Stimulated activated naive B cell treated with anti-CD40 and anti-IgM and Interleukin-4, amounts not matched to agents 10 μg/mL and 1 μg/mL and 100 μg/mL, for 72 hours (primary cell): ENCODE data around the gene ABLIM1.

Experiments used
- ATAC-seq, 2 donors: fragments of 150-1000 bp; cut with Tn5 transposase; replicated peaks; 2 replicates each; pipeline ENCODE4 v1.10.0; 2021; ENCODE audit warnings: moderate library complexity in 1 of 2
- DNase-seq: peaks from one replicate; pipeline ENCODE4 v3.0.0; 2021
- H3K27ac Mint-ChIP-seq: one replicate; pipeline ENCODE4 v1.8.0; 2022; ENCODE audit warnings: mild to moderate bottlenecking, mixed read lengths
- H3K27me3 Mint-ChIP-seq, 2 donors: one replicate each; pipeline ENCODE4 v1.8.0; 2022; ENCODE audit warnings: mixed read lengths in 2 of 2
- H3K36me3 Mint-ChIP-seq, 2 donors: one replicate each; pipeline ENCODE4 v1.8.0; 2022; ENCODE audit warnings: mixed read lengths in 2 of 2, mild to moderate bottlenecking in 1 of 2
- H3K4me1 Mint-ChIP-seq, 2 donors: one replicate each; pipeline ENCODE4 v1.8.0; 2022; ENCODE audit warnings: mixed read lengths in 2 of 2, mild to moderate bottlenecking in 1 of 2
- H3K4me3 Mint-ChIP-seq, 2 donors: one replicate each; pipeline ENCODE4 v1.8.0; 2022; ENCODE audit warnings: mild to moderate bottlenecking in 2 of 2, mixed read lengths in 2 of 2, moderate library complexity in 1 of 2
- H3K9me3 Mint-ChIP-seq, 2 donors: one replicate each; pipeline ENCODE4 v1.8.0; 2022; ENCODE audit warnings: mixed read lengths in 2 of 2, mild to moderate bottlenecking in 1 of 2

The ABLIM1 gene

DNA sequence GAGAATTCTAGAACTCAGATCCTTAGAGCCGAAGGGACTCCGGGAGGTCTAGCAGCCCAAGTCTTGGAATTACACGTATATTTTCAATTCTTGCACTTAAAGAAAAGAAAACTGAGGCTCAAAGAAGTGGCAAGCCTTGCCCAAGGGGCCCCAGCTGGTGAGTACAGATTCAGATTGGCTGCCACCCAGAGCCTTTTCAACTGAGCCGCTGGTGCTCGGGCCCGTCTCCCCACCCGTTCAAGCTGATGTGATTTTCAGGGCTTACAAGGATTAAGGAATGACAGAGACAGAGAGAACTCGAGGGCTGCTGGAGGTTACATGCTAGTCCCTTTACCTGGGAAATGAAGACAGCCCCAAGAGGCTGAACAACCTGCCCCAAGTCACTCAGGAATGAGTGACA, 117.8 kb downstream of the ABLIM1 start:
- Mint-ChIP-seq H3K9me3 (peaks cover 0 to 2% of the 10 kb centered on the region in 2 donors), H3K4me3 (no peak overlapping the region), H3K4me1 (peaks cover 42 to 52% of the 10 kb centered on the region in 2 donors), H3K27me3 (no peaks in the 10 kb centered on the region), H3K27ac (no peak overlapping the region), H3K36me3 (no peaks in the 10 kb centered on the region)
- ATAC-seq (no peak), DNase-seq (no peak)

DNA sequence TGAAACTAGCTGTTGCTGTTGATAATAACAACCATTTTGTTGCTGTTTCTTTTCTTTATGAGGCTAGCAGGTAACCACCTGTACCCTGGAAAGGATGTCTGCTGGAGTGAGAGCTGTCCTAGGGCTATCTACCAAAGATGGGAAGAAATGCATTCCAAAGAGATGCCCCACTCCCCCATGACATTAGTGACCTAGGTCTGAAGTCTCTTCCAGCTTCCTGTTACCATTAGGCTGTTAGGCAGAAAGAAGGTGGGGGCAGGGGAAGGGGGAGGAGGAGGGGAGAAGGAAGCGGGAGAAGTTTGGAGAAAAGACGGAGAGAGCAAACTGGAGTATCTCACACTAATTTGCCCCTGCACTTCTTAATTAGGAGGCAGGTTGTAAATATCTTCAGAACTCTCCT, 118.5 kb downstream of the ABLIM1 start:
- Mint-ChIP-seq H3K4me3 (no peak overlapping the region), H3K27me3 (no peaks in the 10 kb centered on the region), H3K9me3 (peaks cover 0 to 2% of the 10 kb centered on the region in 2 donors), H3K27ac (no peak overlapping the region), H3K36me3 (no peaks in the 10 kb centered on the region), H3K4me1 (peaks cover 36 to 46% of the 10 kb centered on the region in 2 donors)
- DNase-seq: no peak
- no peak for ATAC-seq

DNA sequence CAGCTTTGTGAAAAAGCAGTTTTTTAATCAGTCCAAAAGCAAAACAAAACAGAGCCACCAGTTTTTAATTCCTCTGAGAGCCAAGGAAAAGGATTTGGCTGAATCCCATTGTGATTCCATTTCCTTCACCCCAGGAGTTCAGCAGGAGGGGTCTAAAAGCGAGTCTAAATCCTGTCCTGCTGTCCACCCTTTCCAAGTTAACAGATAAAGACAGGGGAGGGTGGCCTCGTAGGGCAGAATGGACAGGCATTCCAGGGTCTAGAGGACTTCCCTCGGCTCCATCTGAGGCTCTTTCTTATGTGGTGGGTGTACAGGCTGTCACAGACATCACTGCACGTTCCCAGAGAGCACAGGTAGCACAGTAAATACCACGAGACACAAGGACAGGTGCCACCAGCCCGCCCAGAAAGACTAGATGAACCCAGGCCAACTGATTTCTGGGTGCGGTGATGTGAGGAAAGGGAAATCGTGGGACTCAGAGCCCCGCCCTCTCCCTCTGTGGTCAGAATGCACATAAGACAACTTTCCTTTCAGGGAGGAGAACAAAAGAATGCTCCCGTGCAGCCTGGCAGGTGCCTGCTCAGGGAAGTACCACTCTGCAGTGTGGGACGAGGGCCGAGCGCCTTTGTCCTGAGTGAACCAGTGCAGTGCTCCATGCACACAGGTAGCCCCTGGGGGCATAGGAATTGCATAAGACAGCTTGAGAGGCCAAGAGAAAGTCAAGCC, 119.7 kb downstream of the ABLIM1 start:
- Mint-ChIP-seq H3K27ac (peak overlapping the region; percentile 20), H3K27me3 (no peaks in the 10 kb centered on the region), H3K36me3 (no peaks in the 10 kb centered on the region), H3K9me3 (peaks cover 0 to 2% of the 10 kb centered on the region in 2 donors), H3K4me3 (peak overlapping the region; percentile 29 to 30), H3K4me1 (peaks cover 23 to 33% of the 10 kb centered on the region in 2 donors)
- DNase-seq: no peak
- ATAC-seq: peak; percentile 59 to 70

DNA sequence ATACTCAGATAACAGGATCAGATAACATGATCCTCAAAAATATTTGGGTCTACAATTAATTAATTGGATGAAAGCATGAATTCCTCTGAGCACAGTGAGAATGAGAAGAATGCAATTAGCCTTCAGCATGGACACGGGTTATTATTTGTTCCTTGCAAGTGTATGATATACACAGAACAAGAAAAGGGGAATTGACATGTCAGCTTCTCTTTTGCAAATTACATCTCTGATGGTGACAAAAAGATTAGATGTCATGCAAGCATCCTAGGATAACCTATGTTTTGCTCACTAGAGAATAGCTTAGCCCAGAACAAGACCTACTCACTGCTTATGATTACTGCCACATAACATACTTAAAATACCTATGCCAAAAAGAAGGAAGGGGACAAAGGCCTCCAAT, 120.3 kb downstream of the ABLIM1 start:
- no peak for DNase-seq
- peaks cover 23 to 31% of the 10 kb centered on the region in 2 donors for H3K4me1 Mint-ChIP-seq
- H3K27me3 Mint-ChIP-seq: no peaks in the 10 kb centered on the region
- H3K27ac Mint-ChIP-seq: peak overlapping the region; percentile 20
- peaks cover 0 to 2% of the 10 kb centered on the region in 2 donors for H3K9me3 Mint-ChIP-seq
- H3K4me3 Mint-ChIP-seq: no peak overlapping the region
- no peak for ATAC-seq
- H3K36me3 Mint-ChIP-seq: no peaks in the 10 kb centered on the region

DNA sequence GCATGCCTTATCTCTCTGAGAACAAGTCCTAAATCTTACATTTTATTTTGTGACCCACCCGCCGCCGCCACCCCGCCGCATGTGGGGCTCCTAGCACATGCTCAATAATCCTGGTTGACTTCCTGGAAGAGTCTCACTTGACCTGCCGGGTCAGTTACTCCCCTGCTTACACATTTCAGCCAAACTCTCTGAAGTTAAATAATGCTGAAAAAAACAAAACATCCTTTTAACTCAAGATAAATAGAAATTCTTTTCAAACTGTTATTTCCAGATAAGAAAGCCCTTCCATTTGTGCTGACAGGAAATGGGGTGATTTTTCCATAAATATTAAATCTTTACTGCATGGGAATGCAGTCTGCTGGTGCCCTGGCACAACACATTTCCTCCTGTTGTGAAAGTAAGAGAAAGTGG, 123.5 kb downstream of the ABLIM1 start:
- H3K4me3 Mint-ChIP-seq: no peak overlapping the region
- H3K4me1 Mint-ChIP-seq: peaks cover 14 to 20% of the 10 kb centered on the region in 2 donors
- ATAC-seq: no peak
- no peaks in the 10 kb centered on the region for H3K36me3 Mint-ChIP-seq
- DNase-seq: no peak
- peaks cover 0 to 2% of the 10 kb centered on the region in 2 donors for H3K9me3 Mint-ChIP-seq
- no peaks in the 10 kb centered on the region for H3K27me3 Mint-ChIP-seq
- no peak overlapping the region for H3K27ac Mint-ChIP-seq

- no peak for ATAC-seq
- Mint-ChIP-seq H3K36me3 (no peaks in the 10 kb centered on the region), H3K27ac (peak overlapping the region; percentile 83), H3K4me1 (peaks cover 2 to 3% of the 10 kb centered on the region in 2 donors), H3K4me3 (no peak overlapping the region), H3K27me3 (no peaks in the 10 kb centered on the region), H3K9me3 (peaks cover 0 to 2% of the 10 kb centered on the region in 2 donors)
- no peak for DNase-seq
These were observed 125.8 kb downstream of the ABLIM1 start for GRCh38 chr10:114532226-114532625.

DNA sequence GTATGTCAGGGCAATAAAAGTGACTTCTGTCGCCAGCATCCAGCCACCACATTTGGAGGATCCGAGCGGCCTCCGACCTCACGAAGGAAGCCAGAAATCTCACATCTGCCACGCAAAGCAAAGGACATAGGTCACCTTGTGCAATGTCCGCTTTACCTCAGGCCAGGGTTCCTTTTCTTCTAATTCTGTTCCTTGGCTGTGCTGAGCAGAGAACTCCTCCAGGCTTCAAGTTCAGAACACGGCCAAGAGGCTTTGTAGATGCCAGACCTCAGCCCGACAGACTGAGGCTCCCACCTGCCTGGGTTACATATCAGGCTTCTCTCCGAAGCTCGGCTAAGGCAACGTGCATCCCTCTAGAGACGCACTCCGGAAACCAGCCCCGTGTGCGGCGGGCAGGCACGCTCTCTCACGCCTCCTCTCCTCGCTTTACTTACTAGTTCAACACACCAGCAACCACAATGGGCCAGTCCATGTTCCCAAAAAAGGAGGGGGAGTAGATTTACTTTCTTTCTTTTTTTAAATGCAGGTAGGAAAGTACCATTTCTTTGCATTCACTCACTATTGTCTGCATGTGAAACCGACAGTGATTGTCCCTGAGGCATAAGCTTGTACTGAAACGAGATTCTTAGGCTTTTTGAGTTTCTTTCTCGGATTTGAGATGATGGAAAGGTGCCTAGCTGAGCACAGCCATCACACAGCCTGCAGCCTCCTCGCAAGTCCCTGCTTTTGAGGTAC, 131.4 kb downstream of the ABLIM1 start:
- Mint-ChIP-seq H3K9me3 (no peaks in the 10 kb centered on the region), H3K27me3 (no peaks in the 10 kb centered on the region), H3K27ac (peak overlapping the region; percentile 99), H3K36me3 (no peaks in the 10 kb centered on the region), H3K4me3 (peak overlapping the region; percentile 92 to 96), H3K4me1 (peaks cover 33 to 58% of the 10 kb centered on the region in 2 donors)
- DNase-seq (peak; percentile 89), ATAC-seq (peak; percentile 97)

DNA sequence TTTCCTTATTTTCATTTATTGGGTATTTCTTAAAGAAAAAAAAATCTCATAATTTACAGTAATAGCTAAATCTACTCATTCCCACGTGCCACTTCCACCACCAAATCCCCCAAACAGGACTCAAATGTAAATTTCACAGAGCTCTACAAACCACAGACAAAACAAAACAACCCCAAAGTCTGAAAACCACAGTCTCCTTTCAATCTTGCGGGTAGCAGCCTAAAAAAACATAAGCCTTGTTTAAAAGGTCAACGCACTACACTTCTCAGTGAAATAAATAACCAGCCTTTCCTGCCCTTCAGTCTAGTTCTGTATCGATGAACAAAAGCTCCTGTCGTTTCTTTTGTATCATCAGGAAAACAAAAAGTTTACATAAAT, 132.0 kb downstream of the ABLIM1 start:
- DNase-seq: peak; percentile 23
- peak; percentile 53 to 65 for ATAC-seq
- Mint-ChIP-seq H3K4me1 (peaks cover 35 to 63% of the 10 kb centered on the region in 2 donors), H3K4me3 (peak overlapping the region; percentile 92 to 96), H3K27me3 (no peaks in the 10 kb centered on the region), H3K27ac (peak overlapping the region; percentile 99), H3K9me3 (no peaks in the 10 kb centered on the region), H3K36me3 (no peaks in the 10 kb centered on the region)

DNA sequence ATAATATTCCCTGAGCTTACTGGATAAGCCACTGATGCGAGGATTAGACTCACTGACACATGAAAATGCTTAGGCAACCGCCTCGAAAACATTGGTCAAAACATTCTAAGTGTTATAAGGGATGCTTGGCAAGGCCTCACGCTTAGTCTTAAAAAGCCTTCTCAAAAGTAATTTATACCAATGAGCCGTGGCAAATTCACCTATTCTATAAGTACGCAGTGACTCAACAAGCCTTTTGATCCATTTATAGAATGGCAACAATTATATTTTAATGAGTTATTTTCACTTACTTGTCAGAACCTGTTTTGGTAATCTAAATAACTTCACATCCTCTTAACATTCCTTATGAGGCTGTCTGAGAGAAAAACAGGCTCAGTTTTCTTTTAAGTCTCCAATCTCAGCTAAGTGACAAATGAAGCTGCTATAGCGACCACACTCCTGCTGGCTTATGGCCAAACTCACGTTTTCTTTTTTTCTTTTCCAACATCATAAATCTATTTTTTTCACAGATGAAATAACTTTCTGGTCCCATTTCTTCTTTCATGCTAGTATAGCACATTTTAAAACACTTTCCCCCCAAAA, 132.6 kb downstream of the ABLIM1 start:
- H3K4me1 Mint-ChIP-seq: peaks cover 35 to 68% of the 10 kb centered on the region in 2 donors
- H3K27me3 Mint-ChIP-seq: no peaks in the 10 kb centered on the region
- no peaks in the 10 kb centered on the region for H3K9me3 Mint-ChIP-seq
- no peak for ATAC-seq
- peaks cover under 1 to 2% of the 10 kb centered on the region in 2 donors for H3K36me3 Mint-ChIP-seq
- H3K4me3 Mint-ChIP-seq: peak overlapping the region; percentile 92 to 96
- no peak for DNase-seq
- H3K27ac Mint-ChIP-seq: peak overlapping the region; percentile 56

GRCh38 chr10:114523876-114524275, 134.2 kb downstream of the ABLIM1 start:
- Mint-ChIP-seq H3K4me3 (peak overlapping the region in 1 of 2 donors; percentile 92), H3K36me3 (peaks cover 4 to 8% of the 10 kb centered on the region in 2 donors), H3K27ac (no peak overlapping the region), H3K9me3 (no peaks in the 10 kb centered on the region), H3K4me1 (peaks cover 48 to 84% of the 10 kb centered on the region in 2 donors), H3K27me3 (no peaks in the 10 kb centered on the region)
- ATAC-seq (no peak), DNase-seq (no peak)

- H3K27me3 Mint-ChIP-seq: no peaks in the 10 kb centered on the region
- ATAC-seq (no peak), DNase-seq (no peak)
- H3K4me1 Mint-ChIP-seq: peaks cover 64 to 97% of the 10 kb centered on the region in 2 donors
- H3K9me3 Mint-ChIP-seq: no peaks in the 10 kb centered on the region
- no peak overlapping the region for H3K4me3 Mint-ChIP-seq
- H3K36me3 Mint-ChIP-seq: peaks cover 4 to 8% of the 10 kb centered on the region in 2 donors
- no peak overlapping the region for H3K27ac Mint-ChIP-seq
These were observed 136.8 kb downstream of the ABLIM1 start for GRCh38 chr10:114521255-114521654.

DNA sequence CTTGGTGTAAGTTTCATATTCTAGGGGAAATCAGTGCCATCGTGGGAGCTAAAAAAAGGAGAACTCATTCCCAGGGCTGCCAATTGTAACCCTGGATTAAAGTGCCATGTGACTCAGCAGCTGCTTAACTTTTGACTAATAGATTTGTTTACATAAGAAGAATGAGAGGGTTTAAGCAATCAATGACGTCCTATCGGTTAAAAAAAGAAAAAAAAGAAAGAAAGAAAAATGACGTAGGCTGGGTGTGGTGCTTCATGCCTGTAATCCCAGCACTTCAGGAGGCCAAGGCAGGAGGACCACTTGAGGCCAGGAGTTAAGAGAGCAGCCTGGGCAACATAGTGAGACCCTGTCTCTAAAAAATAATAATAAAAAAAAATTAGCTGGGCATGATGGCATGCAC, 137.6 kb downstream of the ABLIM1 start:
- DNase-seq: no peak
- peaks cover 5 to 11% of the 10 kb centered on the region in 2 donors for H3K36me3 Mint-ChIP-seq

GRCh38 chr10:114519756-114520293, 138.2 kb downstream of the ABLIM1 start:
- Mint-ChIP-seq H3K27me3 (no peaks in the 10 kb centered on the region), H3K27ac (no peak overlapping the region), H3K4me1 (peaks cover 65 to 97% of the 10 kb centered on the region in 2 donors), H3K36me3 (peaks cover 5 to 11% of the 10 kb centered on the region in 2 donors), H3K4me3 (no peak overlapping the region), H3K9me3 (no peaks in the 10 kb centered on the region)
- ATAC-seq (peak; percentile 30 to 39), DNase-seq (no peak)

More for the DNA sequence above, 137.6 kb downstream of the ABLIM1 start:
- Mint-ChIP-seq H3K4me3 (peak overlapping the region; percentile 15 to 19), H3K9me3 (no peaks in the 10 kb centered on the region), H3K27ac (peak overlapping the region; percentile 3), H3K4me1 (peaks cover 64 to 97% of the 10 kb centered on the region in 2 donors), H3K27me3 (no peaks in the 10 kb centered on the region)
- peak; percentile 25 to 50 for ATAC-seq

GRCh38 chr10:114519306-114519669, 138.8 kb downstream of the ABLIM1 start:
- DNase-seq (no peak), ATAC-seq (no peak)
- H3K36me3 Mint-ChIP-seq: peaks cover 5 to 11% of the 10 kb centered on the region in 2 donors
- H3K4me1 Mint-ChIP-seq: peaks cover 62 to 96% of the 10 kb centered on the region in 2 donors
- no peaks in the 10 kb centered on the region for H3K9me3 Mint-ChIP-seq
- no peak overlapping the region for H3K27ac Mint-ChIP-seq
- no peak overlapping the region for H3K4me3 Mint-ChIP-seq
- H3K27me3 Mint-ChIP-seq: no peaks in the 10 kb centered on the region
